Kidney (tissue), 2 donors: ENCODE data around the gene SPAG7. TPM values are rescaled to one million over a fixed set of nuclear protein-coding genes. Genes with fewer than 3 reads are reported as not detected.

Experiments used
- microRNA-seq: library from miRNA; unstranded; fragments of <30 nt; microRNA quantifications from one replicate; pipeline ENCODE4 v1.2.0, GENCODE V29; 2020
- polyA plus RNA-seq: library from polyadenylated mRNA; stranded (reverse); fragments of 350-450 nt; fragmentation: Illumina TruSeq; extraction: RNeasy Lipid Tissue Mini Kit (QIAGEN cat#74804); gene quantifications from one replicate; pipeline ENCODE4 v1.2.3, GENCODE V29; 2014; ENCODE audit warnings: low read depth, low replicate concordance; ENCODE audit not compliant: insufficient read depth
- total RNA-seq: library from RNA; stranded (reverse); fragmentation: NEBNext Ultra II Directional; extraction: Animal tissue kit (Norgen Biotek cat#: 25700); gene quantifications from one replicate; pipeline ENCODE4 v1.2.1, GENCODE V29; 2021
- donor health status: DM: yes; HTN: yes; CAD: no.

Gene SPAG7
- total and polyA plus RNA-seq, 2 donors from 2014 or later: 73.6 to 157 TPM

Small RNAs within 50 kb of the gene (microRNA-seq; reads per million reads assigned to microRNA genes)
- not detected for gene MIR6864
- not detected for gene MIR6865

Other genes starting within 250 kb of the SPAG7 start
- gene MED11, start 236.4 kb downstream of the SPAG7 start, total RNA-seq: 19.0 TPM
- 58.4 TPM for gene MED11, start 236.4 kb downstream of the SPAG7 start, polyA plus RNA-seq
- 5.1 TPM for gene ZMYND15, start 228.0 kb downstream of the SPAG7 start, total RNA-seq
- gene ZMYND15, start 228.0 kb downstream of the SPAG7 start, polyA plus RNA-seq: 1.3 TPM
- gene CXCL16, start 227.9 kb downstream of the SPAG7 start, total RNA-seq: 83.0 TPM
- gene CXCL16, start 227.9 kb downstream of the SPAG7 start, polyA plus RNA-seq: 22.5 TPM
- gene TM4SF5, start 195.9 kb downstream of the SPAG7 start, total RNA-seq: 0.88 TPM
- 31.3 TPM for gene TM4SF5, start 195.9 kb downstream of the SPAG7 start, polyA plus RNA-seq
- gene VMO1, start 181.5 kb downstream of the SPAG7 start, total RNA-seq: 3.0 TPM
- 2.5 TPM for gene VMO1, start 181.5 kb downstream of the SPAG7 start, polyA plus RNA-seq
- gene GLTPD2, start 178.9 kb downstream of the SPAG7 start, total RNA-seq: 0.35 TPM
- 12.5 TPM for gene GLTPD2, start 178.9 kb downstream of the SPAG7 start, polyA plus RNA-seq
- 103 TPM for gene PSMB6, start 171.7 kb downstream of the SPAG7 start, total RNA-seq
- gene PSMB6, start 171.7 kb downstream of the SPAG7 start, polyA plus RNA-seq: 317 TPM
- 45.4 TPM for gene PLD2, start 160.7 kb downstream of the SPAG7 start, total RNA-seq
- 9.2 TPM for gene PLD2, start 160.7 kb downstream of the SPAG7 start, polyA plus RNA-seq
- gene MINK1, start 134.5 kb downstream of the SPAG7 start, total RNA-seq: 118 TPM
- gene MINK1, start 134.5 kb downstream of the SPAG7 start, polyA plus RNA-seq: 21.2 TPM
- gene C17orf107, start 68.3 kb downstream of the SPAG7 start, total RNA-seq: 4.4 TPM
- gene C17orf107, start 68.3 kb downstream of the SPAG7 start, polyA plus RNA-seq: 2.5 TPM
- gene CHRNE, start 64.7 kb downstream of the SPAG7 start, total RNA-seq: 1.3 TPM
- gene CHRNE, start 64.7 kb downstream of the SPAG7 start, polyA plus RNA-seq: 0.82 TPM
- gene GP1BA, start 35.5 kb downstream of the SPAG7 start, total RNA-seq: not detected
- gene GP1BA, start 35.5 kb downstream of the SPAG7 start, polyA plus RNA-seq: not detected
- gene SLC25A11, start 27.8 kb downstream of the SPAG7 start, total RNA-seq: 60.0 TPM
- gene SLC25A11, start 27.8 kb downstream of the SPAG7 start, polyA plus RNA-seq: 173 TPM
- gene RNF167, start 27.5 kb downstream of the SPAG7 start, total RNA-seq: 95.0 TPM
- 188 TPM for gene RNF167, start 27.5 kb downstream of the SPAG7 start, polyA plus RNA-seq
- 496 TPM for gene PFN1, start 19.3 kb downstream of the SPAG7 start, total RNA-seq
- gene PFN1, start 19.3 kb downstream of the SPAG7 start, polyA plus RNA-seq: 614 TPM
- gene ENO3, start 16.7 kb downstream of the SPAG7 start, total RNA-seq: 6.9 TPM
- gene ENO3, start 16.7 kb downstream of the SPAG7 start, polyA plus RNA-seq: 17.8 TPM
- gene CAMTA2, start 19.9 kb upstream of the SPAG7 start, total RNA-seq: 47.1 TPM
- gene CAMTA2, start 19.9 kb upstream of the SPAG7 start, polyA plus RNA-seq: 40.1 TPM
- 1.5 TPM for gene INCA1, start 29.7 kb upstream of the SPAG7 start, total RNA-seq
- gene INCA1, start 29.7 kb upstream of the SPAG7 start, polyA plus RNA-seq: 1.6 TPM
- 168 TPM for gene KIF1C, start 30.1 kb upstream of the SPAG7 start, total RNA-seq
- 69.6 TPM for gene KIF1C, start 30.1 kb upstream of the SPAG7 start, polyA plus RNA-seq
- gene SLC52A1, start 67.6 kb upstream of the SPAG7 start, total RNA-seq: 0.19 TPM
- 0.90 TPM for gene SLC52A1, start 67.6 kb upstream of the SPAG7 start, polyA plus RNA-seq
- gene ZFP3, start 110.7 kb upstream of the SPAG7 start, total RNA-seq: 10.0 TPM
- 3.4 TPM for gene ZFP3, start 110.7 kb upstream of the SPAG7 start, polyA plus RNA-seq
- 8.0 TPM for gene ZNF232, start 144.1 kb upstream of the SPAG7 start, total RNA-seq
- 6.9 TPM for gene ZNF232, start 144.1 kb upstream of the SPAG7 start, polyA plus RNA-seq
- 0.19 TPM for gene USP6, start 148.2 kb upstream of the SPAG7 start, total RNA-seq
- 0.06 TPM for gene USP6, start 148.2 kb upstream of the SPAG7 start, polyA plus RNA-seq
- 12.3 TPM for gene ZNF594, start 224.1 kb upstream of the SPAG7 start, total RNA-seq
- gene ZNF594, start 224.1 kb upstream of the SPAG7 start, polyA plus RNA-seq: 1.9 TPM